ENCODE results near the gene TMEM54. TPM values are rescaled to one million over a fixed set of nuclear protein-coding genes. Genes with fewer than 3 reads are reported as not detected.

TMEM54 gene
- total and polyA plus RNA-seq, 7 donors: 47.4 to 799 (median 135) TPM

GRCh38 chr1:32859915-32860314, 41.3 kb downstream of the TMEM54 start:
- H3K4me3 ChIP-seq: no peak overlapping the region
- peaks cover 0 to 6% (median 2%) of the 10 kb centered on the region in 4 donors for H3K4me1 ChIP-seq
- H3K9me3 ChIP-seq: no peaks in the 10 kb centered on the region
- H3K36me3 ChIP-seq: peaks cover 4 to 74% (median 15%) of the 10 kb centered on the region in 4 donors
- H3K27me3 ChIP-seq: no peaks in the 10 kb centered on the region
- TF ChIP-seq CTCF (IDR thresholded peaks at IDR 0.05): no peak
- TF ChIP-seq POLR2AphosphoS5 (IDR thresholded peaks at IDR 0.05): no peak
- TF ChIP-seq POLR2A (IDR thresholded peaks at IDR 0.05): no peak
- no peak for TF ChIP-seq EP300 (IDR thresholded peaks at IDR 0.05)
- WGBS, 2 donors: 95 to 96% methylated on average over 2 of the region's 2 CpGs
- intact Hi-C loops (cut with DNase I): no loop called here
- no peak for DNase-seq
- no peak overlapping the region for H3K27ac ChIP-seq

- WGBS, 2 donors: 95 to 96% methylated on average over 7 of the region's 7 CpGs
- intact Hi-C loops (cut with DNase I): no loop called here
- Histone ChIP-seq H3K27ac (no peak overlapping the region), H3K9me3 (no peaks in the 10 kb centered on the region), H3K27me3 (no peaks in the 10 kb centered on the region), H3K4me1 (peaks cover 0 to 6% (median 2%) of the 10 kb centered on the region in 4 donors), H3K4me3 (no peak overlapping the region), H3K36me3 (peaks cover 4 to 85% (median 15%) of the 10 kb centered on the region in 4 donors)
- TF ChIP-seq EP300 (IDR thresholded peaks at IDR 0.05) (no peak), POLR2AphosphoS5 (IDR thresholded peaks at IDR 0.05) (no peak), POLR2A (IDR thresholded peaks at IDR 0.05) (no peak), CTCF (IDR thresholded peaks at IDR 0.05) (no peak)
- no peak for DNase-seq
Observed at GRCh38 chr1:32858791-32859190, 42.4 kb downstream of the TMEM54 start.

- TF ChIP-seq EP300 (IDR thresholded peaks at IDR 0.05) (no peak), POLR2A (IDR thresholded peaks at IDR 0.05) (no peak), CTCF (IDR thresholded peaks at IDR 0.05) (no peak), POLR2AphosphoS5 (IDR thresholded peaks at IDR 0.05) (no peak)
- Histone ChIP-seq H3K4me1 (peaks cover 0 to 6% (median 2%) of the 10 kb centered on the region in 4 donors), H3K9me3 (no peaks in the 10 kb centered on the region), H3K27me3 (no peaks in the 10 kb centered on the region), H3K27ac (no peak overlapping the region), H3K4me3 (no peak overlapping the region), H3K36me3 (peaks cover 4 to 85% (median 19%) of the 10 kb centered on the region in 4 donors)
- 97 to 98% methylated on average over 2 of the region's 2 CpGs for WGBS, 2 donors
- DNase-seq: no peak
- intact Hi-C loops (cut with DNase I): no loop called here
Observed at GRCh38 chr1:32858136-32858535, 43.1 kb downstream of the TMEM54 start.

- no peak overlapping the region for H3K27ac ChIP-seq
- H3K4me1 ChIP-seq: no peaks in the 10 kb centered on the region
- intact Hi-C loops (cut with DNase I): no loop called here
- no peak for TF ChIP-seq CTCF (IDR thresholded peaks at IDR 0.05)
- TF ChIP-seq POLR2AphosphoS5 (IDR thresholded peaks at IDR 0.05): no peak
- no peak for TF ChIP-seq POLR2A (IDR thresholded peaks at IDR 0.05)
- TF ChIP-seq EP300 (IDR thresholded peaks at IDR 0.05): no peak
- H3K4me3 ChIP-seq: no peak overlapping the region
- 23 to 77% methylated on average over 13 of the region's 13 CpGs for WGBS, 2 donors
- no peak for DNase-seq
- H3K9me3 ChIP-seq: no peaks in the 10 kb centered on the region
- no peaks in the 10 kb centered on the region for H3K27me3 ChIP-seq
- H3K36me3 ChIP-seq: peaks cover 4 to 76% (median 23%) of the 10 kb centered on the region in 4 donors
Observed at GRCh38 chr1:32855861-32856617, 45.1 kb downstream of the TMEM54 start.

All from sigmoid colon (tissue), 7 donors.